ENCODE results near the gene HOXB6. TPM values are rescaled to one million over a fixed set of nuclear protein-coding genes. Genes with fewer than 3 reads are reported as not detected.

The HOXB6 gene
- polyA plus RNA-seq, 2 of the 4 experiments (the other 2 are of a cell fraction): 10.2 to 14.7 TPM

- Histone ChIP-seq H3K4me3 (no peak overlapping the region), H3K9me3 (no peaks in the 10 kb centered on the region), H3K4me1 (peaks cover 14% of the 10 kb centered on the region), H3K4me2 (no peak overlapping the region), H3K27ac (no peak overlapping the region)
- TF ChIP-seq POLR2A (IDR thresholded peaks at IDR 0.05; ENCODE audit: low read length) (no peak), CBX8 (IDR thresholded peaks at IDR 0.05) (no peak)
- TF ChIP-seq, protein P1, sequence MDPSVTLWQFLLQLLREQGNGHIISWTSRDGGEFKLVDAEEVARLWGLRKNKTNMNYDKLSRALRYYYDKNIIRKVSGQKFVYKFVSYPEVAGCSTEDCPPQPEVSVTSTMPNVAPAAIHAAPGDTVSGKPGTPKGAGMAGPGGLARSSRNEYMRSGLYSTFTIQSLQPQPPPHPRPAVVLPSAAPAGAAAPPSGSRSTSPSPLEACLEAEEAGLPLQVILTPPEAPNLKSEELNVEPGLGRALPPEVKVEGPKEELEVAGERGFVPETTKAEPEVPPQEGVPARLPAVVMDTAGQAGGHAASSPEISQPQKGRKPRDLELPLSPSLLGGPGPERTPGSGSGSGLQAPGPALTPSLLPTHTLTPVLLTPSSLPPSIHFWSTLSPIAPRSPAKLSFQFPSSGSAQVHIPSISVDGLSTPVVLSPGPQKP (IDR thresholded peaks at IDR 0.05; ENCODE audit: low read depth, low read length): no peak
- ATAC-seq: no peak
- 78% methylated on average over 19 of the region's 19 CpGs for WGBS (ENCODE audit: missing lambda C conversion rate)
- ChIA-PET POLR2A (no interaction called here), CTCF (interaction anchor here (0.9 to 2.6 kb wide), 4 partner anchors 11 to 235 kb away, joined by 4 to 6 read pairs (median 5); no protein-coding TSS in a partner anchor)
- DNase-seq (ENCODE audit: low read depth in 1 of 2, low spot score in 1 of 2): no peak
- FAIRE-seq: no peak
These were observed 34.3 kb downstream of the HOXB6 start for GRCh38 chr17:48570325-48571023.

DNA sequence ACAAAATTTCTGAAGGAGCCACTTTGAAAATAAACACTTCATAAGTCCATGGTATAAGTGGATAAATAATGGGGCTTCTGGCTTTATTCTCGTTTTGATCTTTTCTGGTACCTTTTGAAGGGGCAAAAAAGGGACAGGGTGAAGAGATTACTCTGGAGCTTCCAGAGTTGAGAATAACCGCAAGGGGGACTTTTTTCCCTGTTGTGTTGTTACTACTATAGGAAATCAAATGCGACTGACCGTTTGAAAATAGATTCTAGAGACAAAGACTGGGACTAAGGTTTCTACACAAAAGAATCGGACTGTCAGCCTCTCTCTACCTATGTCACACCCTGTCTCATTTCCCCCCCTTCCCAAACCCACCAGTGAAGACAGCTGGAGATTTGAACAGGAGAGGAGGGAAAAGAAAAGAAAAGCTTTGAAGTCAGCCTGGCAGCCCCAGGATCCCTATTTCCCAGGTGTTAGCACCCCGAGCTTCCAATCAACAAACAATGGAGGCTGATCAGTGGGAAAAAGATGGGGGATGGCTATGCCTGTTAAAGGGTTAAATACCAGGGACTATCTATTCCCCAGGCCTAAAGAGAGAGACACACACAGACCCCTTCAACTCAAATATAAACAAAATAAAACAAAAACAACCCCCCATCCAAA lies 35.0 kb downstream of the HOXB6 start:
- no peak for ATAC-seq
- H3K4me1 ChIP-seq: peaks cover 7% of the 10 kb centered on the region; the same call in 2 of the 3 replicates
- H3K4me3 ChIP-seq: no peak overlapping the region
- CTCF ChIA-PET: interaction anchor here (0.9 to 2.6 kb wide), 5 partner anchors 10 to 262 kb away, joined by 4 to 6 read pairs (median 5); no protein-coding TSS in a partner anchor
- no peaks in the 10 kb centered on the region for H3K9me3 ChIP-seq
- H3K4me2 ChIP-seq: no peak overlapping the region
- no peak for DNase-seq (ENCODE audit: low read depth in 1 of 2, low spot score in 1 of 2)
- TF ChIP-seq CBX8 (IDR thresholded peaks at IDR 0.05) (no peak), CHD2 (IDR thresholded peaks at IDR 0.05; ENCODE audit: low read length, partially characterized antibody) (no peak), JUNB (IDR thresholded peaks at IDR 0.05) (no peak), CBX2 (IDR thresholded peaks at IDR 0.05; ENCODE audit: borderline replicate concordance, low read depth) (no peak), RCOR1 (IDR thresholded peaks at IDR 0.05; ENCODE audit: low read depth, low read length) (no peak), MYC (IDR thresholded peaks at IDR 0.05; ENCODE audit: borderline replicate concordance, low read length) (no peak), POLR2A (IDR thresholded peaks at IDR 0.05; ENCODE audit: low read length) (no peak), RFX5 (IDR thresholded peaks at IDR 0.05) (no peak), CHD4 (IDR thresholded peaks at IDR 0.05; ENCODE audit: borderline replicate concordance) (no peak)
- TF ChIP-seq, protein P1 (IDR thresholded peaks at IDR 0.05; ENCODE audit: low read depth, low read length): no peak
- TF ChIP-seq, protein P2, sequence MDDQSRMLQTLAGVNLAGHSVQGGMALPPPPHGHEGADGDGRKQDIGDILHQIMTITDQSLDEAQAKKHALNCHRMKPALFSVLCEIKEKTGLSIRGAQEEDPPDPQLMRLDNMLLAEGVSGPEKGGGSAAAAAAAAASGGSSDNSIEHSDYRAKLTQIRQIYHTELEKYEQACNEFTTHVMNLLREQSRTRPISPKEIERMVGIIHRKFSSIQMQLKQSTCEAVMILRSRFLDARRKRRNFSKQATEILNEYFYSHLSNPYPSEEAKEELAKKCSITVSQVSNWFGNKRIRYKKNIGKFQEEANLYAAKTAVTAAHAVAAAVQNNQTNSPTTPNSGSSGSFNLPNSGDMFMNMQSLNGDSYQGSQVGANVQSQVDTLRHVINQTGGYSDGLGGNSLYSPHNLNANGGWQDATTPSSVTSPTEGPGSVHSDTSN (IDR thresholded peaks at IDR 0.05): no peak
- H3K27ac ChIP-seq: no peak overlapping the region
- WGBS (ENCODE audit: missing lambda C conversion rate): 84% methylated on average over 6 of the region's 6 CpGs
- no peak for FAIRE-seq
- POLR2A ChIA-PET: no interaction called here

DNA sequence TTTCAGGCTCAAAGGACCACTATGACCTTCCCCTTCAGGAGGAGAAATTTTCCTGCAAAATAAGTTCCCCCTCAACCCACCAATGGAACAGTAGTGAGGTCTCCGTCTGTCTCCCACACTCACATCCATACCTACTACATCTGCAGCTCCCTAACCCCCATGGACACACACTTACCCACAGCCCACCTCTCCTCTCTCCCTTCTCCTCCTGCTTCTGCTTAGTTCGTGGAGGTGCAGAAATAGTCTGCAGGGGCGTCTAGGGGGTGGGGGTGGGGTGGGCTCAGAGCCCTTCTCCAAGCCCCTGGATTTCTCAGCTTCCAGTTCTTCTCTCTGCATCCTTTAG lies 35.6 kb downstream of the HOXB6 start:
- no peak for FAIRE-seq
- POLR2A ChIA-PET: no interaction called here
- WGBS (ENCODE audit: missing lambda C conversion rate): 54% methylated on average over 3 of the region's 3 CpGs

More for the DNA sequence above, 35.6 kb downstream of the HOXB6 start:
- DNase-seq (ENCODE audit: low read depth in 1 of 2, low spot score in 1 of 2) (no peak), ATAC-seq (no peak)
- TF ChIP-seq PHF8 (IDR thresholded peaks at IDR 0.05; ENCODE audit: borderline replicate concordance, low read depth): no peak
- no peak for TF ChIP-seq NFE2L2 (conservative IDR thresholded peaks at IDR 0.05; ENCODE audit: low read length)
- TF ChIP-seq, protein P3, sequence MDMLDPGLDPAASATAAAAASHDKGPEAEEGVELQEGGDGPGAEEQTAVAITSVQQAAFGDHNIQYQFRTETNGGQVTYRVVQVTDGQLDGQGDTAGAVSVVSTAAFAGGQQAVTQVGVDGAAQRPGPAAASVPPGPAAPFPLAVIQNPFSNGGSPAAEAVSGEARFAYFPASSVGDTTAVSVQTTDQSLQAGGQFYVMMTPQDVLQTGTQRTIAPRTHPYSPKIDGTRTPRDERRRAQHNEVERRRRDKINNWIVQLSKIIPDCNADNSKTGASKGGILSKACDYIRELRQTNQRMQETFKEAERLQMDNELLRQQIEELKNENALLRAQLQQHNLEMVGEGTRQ (IDR thresholded peaks at IDR 0.05): no peak
- TF ChIP-seq CBX2 (IDR thresholded peaks at IDR 0.05; ENCODE audit: borderline replicate concordance, low read depth): no peak
- no peak for TF ChIP-seq ZSCAN20 (CRISPR knock-in tag; IDR thresholded peaks at IDR 0.05)
- TF ChIP-seq, protein P4, sequence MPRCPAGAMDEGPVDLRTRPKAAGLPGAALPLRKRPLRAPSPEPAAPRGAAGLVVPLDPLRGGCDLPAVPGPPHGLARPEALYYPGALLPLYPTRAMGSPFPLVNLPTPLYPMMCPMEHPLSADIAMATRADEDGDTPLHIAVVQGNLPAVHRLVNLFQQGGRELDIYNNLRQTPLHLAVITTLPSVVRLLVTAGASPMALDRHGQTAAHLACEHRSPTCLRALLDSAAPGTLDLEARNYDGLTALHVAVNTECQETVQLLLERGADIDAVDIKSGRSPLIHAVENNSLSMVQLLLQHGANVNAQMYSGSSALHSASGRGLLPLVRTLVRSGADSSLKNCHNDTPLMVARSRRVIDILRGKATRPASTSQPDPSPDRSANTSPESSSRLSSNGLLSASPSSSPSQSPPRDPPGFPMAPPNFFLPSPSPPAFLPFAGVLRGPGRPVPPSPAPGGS (IDR thresholded peaks at IDR 0.05): no peak
- TF ChIP-seq TFCP2L1 (CRISPR knock-in tag; IDR thresholded peaks at IDR 0.05): no peak
- no peak for TF ChIP-seq HMGXB4 (CRISPR knock-in tag; IDR thresholded peaks at IDR 0.05; ENCODE audit: borderline replicate concordance)
- no peak for TF ChIP-seq MAFK (IDR thresholded peaks at IDR 0.05; ENCODE audit: partially characterized antibody)
- no peak for TF ChIP-seq CEBPB (IDR thresholded peaks at IDR 0.05)
- TF ChIP-seq JUNB (IDR thresholded peaks at IDR 0.05): no peak
- TF ChIP-seq, protein P2 (IDR thresholded peaks at IDR 0.05): no peak
- no peak for TF ChIP-seq HOXB5 (CRISPR knock-in tag; IDR thresholded peaks at IDR 0.05)
- no peak for TF ChIP-seq MYC (IDR thresholded peaks at IDR 0.05; ENCODE audit: borderline replicate concordance, low read length)
- TF ChIP-seq FOSL2 (IDR thresholded peaks at IDR 0.05): no peak
- TF ChIP-seq FOSL2 (CRISPR knock-in tag; IDR thresholded peaks at IDR 0.05): no peak
- H3K4me1 ChIP-seq: peaks cover 7% of the 10 kb centered on the region; the same call in 1 of the 3 replicates
- no peak overlapping the region for H3K27ac ChIP-seq
- H3K9me3 ChIP-seq: no peaks in the 10 kb centered on the region
- no peak overlapping the region for H3K4me2 ChIP-seq
- CTCF ChIA-PET: interaction anchor here (1.4 to 2.6 kb wide), 3 partner anchors 10 to 262 kb away, joined by 4 to 6 read pairs (median 5); no protein-coding TSS in a partner anchor
- H3K4me3 ChIP-seq: no peak overlapping the region

Measured in A549 (cell line).